ENCODE results near the gene ZBTB6. TPM values are rescaled to one million over a fixed set of nuclear protein-coding genes. Genes with fewer than 3 reads are reported as not detected.

Gene ZBTB6
- total RNA-seq, 1 donor from 2014 or later: 7.6 TPM

DNA sequence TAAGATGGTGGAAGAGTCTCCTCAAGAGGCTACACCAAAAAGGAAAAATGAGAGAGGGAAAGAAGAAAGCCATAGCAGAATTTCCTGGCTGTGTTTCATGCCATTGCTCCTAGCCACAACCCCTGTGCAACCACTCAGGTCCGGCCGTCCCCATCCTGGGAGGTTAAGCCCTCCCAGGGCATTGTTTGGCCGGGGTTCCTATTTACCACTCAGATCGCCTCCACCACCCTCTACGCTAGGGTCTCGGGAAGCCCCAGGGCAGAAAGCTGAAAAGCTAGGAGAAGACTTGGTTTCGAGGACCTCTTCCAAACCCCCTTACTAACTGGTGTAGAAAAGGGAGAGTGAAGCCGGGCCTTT lies 8.7 kb downstream of the ZBTB6 start:
- DNase-seq (ENCODE audit: extremely low spot score, unreplicated experiment): no peak
- Mint-ChIP-seq H3K36me3 (ENCODE audit: unreplicated experiment) (peaks cover under 1% of the 10 kb centered on the region), H3K4me1 (ENCODE audit: unreplicated experiment) (peaks cover 40% of the 10 kb centered on the region)

DNA sequence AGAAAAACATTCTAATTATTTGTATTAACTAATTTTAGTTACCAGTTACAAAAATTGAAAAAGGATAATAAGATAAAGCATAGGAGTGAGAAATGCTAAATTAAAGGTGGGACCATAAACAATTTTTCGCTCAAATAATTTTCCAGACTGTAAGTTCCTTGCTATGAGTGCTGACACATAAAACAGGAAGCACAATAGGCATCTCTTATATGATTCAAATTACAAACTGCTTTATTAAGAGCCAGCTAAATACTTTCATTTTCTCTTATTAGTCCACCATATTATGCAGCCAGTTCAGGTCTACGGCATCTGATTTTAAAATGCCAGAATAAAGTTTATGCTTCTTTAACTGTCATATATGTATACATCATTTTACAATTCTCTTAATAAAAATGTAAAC lies 12.3 kb downstream of the ZBTB6 start:
- no peaks in the 10 kb centered on the region for H3K9me3 Mint-ChIP-seq (ENCODE audit: unreplicated experiment)
- peak overlapping the region; percentile 62 for H3K27ac Mint-ChIP-seq (ENCODE audit: unreplicated experiment)
- TF ChIP-seq, protein P1, sequence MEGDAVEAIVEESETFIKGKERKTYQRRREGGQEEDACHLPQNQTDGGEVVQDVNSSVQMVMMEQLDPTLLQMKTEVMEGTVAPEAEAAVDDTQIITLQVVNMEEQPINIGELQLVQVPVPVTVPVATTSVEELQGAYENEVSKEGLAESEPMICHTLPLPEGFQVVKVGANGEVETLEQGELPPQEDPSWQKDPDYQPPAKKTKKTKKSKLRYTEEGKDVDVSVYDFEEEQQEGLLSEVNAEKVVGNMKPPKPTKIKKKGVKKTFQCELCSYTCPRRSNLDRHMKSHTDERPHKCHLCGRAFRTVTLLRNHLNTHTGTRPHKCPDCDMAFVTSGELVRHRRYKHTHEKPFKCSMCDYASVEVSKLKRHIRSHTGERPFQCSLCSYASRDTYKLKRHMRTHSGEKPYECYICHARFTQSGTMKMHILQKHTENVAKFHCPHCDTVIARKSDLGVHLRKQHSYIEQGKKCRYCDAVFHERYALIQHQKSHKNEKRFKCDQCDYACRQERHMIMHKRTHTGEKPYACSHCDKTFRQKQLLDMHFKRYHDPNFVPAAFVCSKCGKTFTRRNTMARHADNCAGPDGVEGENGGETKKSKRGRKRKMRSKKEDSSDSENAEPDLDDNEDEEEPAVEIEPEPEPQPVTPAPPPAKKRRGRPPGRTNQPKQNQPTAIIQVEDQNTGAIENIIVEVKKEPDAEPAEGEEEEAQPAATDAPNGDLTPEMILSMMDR (IDR thresholded peaks at IDR 0.05): no peak
- no peaks in the 10 kb centered on the region for H3K27me3 Mint-ChIP-seq (ENCODE audit: unreplicated experiment)
- H3K4me3 Mint-ChIP-seq (ENCODE audit: unreplicated experiment): no peak overlapping the region
- peaks cover 49% of the 10 kb centered on the region for H3K4me1 Mint-ChIP-seq (ENCODE audit: unreplicated experiment)
- H3K36me3 Mint-ChIP-seq (ENCODE audit: unreplicated experiment): peaks cover 9% of the 10 kb centered on the region
- no peak for DNase-seq (ENCODE audit: extremely low spot score, unreplicated experiment)

More for the DNA sequence above, 8.7 kb downstream of the ZBTB6 start:
- TF ChIP-seq, protein P1 (IDR thresholded peaks at IDR 0.05): no peak
- Mint-ChIP-seq H3K4me3 (ENCODE audit: unreplicated experiment) (peak overlapping the region; percentile 91), H3K27ac (ENCODE audit: unreplicated experiment) (peak overlapping the region; percentile 90), H3K9me3 (ENCODE audit: unreplicated experiment) (no peaks in the 10 kb centered on the region), H3K27me3 (ENCODE audit: unreplicated experiment) (no peaks in the 10 kb centered on the region)

DNA sequence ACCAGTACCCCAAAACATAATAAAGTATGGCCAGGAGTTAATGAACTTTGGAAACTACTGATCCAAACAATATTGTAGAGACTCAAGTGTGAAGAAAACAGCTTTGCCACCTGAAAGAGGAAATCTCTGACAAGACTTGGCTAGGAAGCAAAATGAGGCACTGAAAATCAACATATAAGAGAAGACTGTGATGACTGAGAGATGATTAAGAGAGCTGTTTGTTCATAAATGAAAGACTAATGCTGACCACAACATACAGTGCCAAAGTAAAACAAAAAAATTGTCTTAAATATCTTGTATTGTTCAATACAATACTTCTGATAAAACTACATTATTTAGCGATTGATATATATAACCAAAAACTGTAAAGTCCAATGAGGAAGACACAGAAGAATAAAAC lies 15.2 kb downstream of the ZBTB6 start:
- H3K9me3 Mint-ChIP-seq (ENCODE audit: unreplicated experiment): no peaks in the 10 kb centered on the region

DNA sequence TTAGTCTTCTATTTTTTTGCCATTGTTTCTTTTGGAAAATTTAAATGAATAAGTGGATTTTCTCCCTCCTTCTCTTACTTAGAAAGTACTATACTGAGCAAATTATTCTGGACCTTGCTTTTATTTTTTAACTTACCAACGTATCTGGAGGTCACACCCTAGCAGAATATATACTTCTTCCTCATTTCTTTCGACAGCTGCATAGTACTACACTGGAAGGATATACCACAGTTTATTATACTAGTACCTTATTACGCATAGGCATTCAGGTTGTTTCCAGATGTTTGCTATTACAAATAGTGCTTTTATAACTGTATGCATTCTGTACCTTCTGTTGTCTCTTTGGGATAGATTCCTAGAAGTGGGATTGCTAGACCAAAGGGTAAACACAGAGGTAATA lies 24.6 kb downstream of the ZBTB6 start:
- Mint-ChIP-seq H3K36me3 (ENCODE audit: unreplicated experiment) (peaks cover 45% of the 10 kb centered on the region), H3K4me3 (ENCODE audit: unreplicated experiment) (no peak overlapping the region), H3K9me3 (ENCODE audit: unreplicated experiment) (no peaks in the 10 kb centered on the region), H3K4me1 (ENCODE audit: unreplicated experiment) (no peaks in the 10 kb centered on the region), H3K27ac (ENCODE audit: unreplicated experiment) (no peak overlapping the region), H3K27me3 (ENCODE audit: unreplicated experiment) (no peaks in the 10 kb centered on the region)
- TF ChIP-seq, protein P1 (IDR thresholded peaks at IDR 0.05): no peak
- no peak for DNase-seq (ENCODE audit: extremely low spot score, unreplicated experiment)

More for the DNA sequence above, 15.2 kb downstream of the ZBTB6 start:
- Mint-ChIP-seq H3K36me3 (ENCODE audit: unreplicated experiment) (peaks cover 23% of the 10 kb centered on the region), H3K27me3 (ENCODE audit: unreplicated experiment) (no peaks in the 10 kb centered on the region), H3K4me3 (ENCODE audit: unreplicated experiment) (no peak overlapping the region), H3K4me1 (ENCODE audit: unreplicated experiment) (peaks cover 34% of the 10 kb centered on the region), H3K27ac (ENCODE audit: unreplicated experiment) (peak overlapping the region; percentile 64)
- TF ChIP-seq, protein P1 (IDR thresholded peaks at IDR 0.05): no peak
- DNase-seq (ENCODE audit: extremely low spot score, unreplicated experiment): no peak

DNA sequence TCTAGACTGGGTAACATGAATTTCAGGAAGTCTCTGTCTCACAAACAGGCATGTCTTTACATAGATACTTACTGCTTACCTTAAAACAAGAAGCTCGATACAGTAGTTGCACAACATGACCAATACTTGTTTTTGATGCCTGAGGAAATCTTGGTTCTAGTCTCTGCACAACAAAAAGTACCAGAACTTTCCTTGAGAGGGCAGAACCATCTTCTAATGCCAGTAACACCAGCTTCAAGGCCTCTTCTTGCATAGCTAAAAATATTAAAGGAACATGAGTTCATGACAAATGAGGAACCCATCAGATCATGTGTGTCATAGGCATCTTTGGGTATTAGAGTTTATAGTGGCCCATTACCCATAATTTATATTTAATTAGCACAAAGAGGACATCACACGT lies 30.0 kb downstream of the ZBTB6 start:
- Mint-ChIP-seq H3K4me1 (ENCODE audit: unreplicated experiment) (no peaks in the 10 kb centered on the region), H3K27me3 (ENCODE audit: unreplicated experiment) (no peaks in the 10 kb centered on the region), H3K36me3 (ENCODE audit: unreplicated experiment) (peaks cover 34% of the 10 kb centered on the region)

More for the DNA sequence above, 30.0 kb downstream of the ZBTB6 start:
- H3K9me3 Mint-ChIP-seq (ENCODE audit: unreplicated experiment): no peaks in the 10 kb centered on the region
- TF ChIP-seq, protein P1 (IDR thresholded peaks at IDR 0.05): no peak
- no peak overlapping the region for H3K4me3 Mint-ChIP-seq (ENCODE audit: unreplicated experiment)
- DNase-seq (ENCODE audit: extremely low spot score, unreplicated experiment): no peak
- no peak overlapping the region for H3K27ac Mint-ChIP-seq (ENCODE audit: unreplicated experiment)
